Head of caudate nucleus (tissue), 42 donors: ENCODE data around the gene NTRK1.

Experiments
- DNase-seq, 42 donors: peaks; one replicate each; pipeline versions ENCODE4 v3.0.0 to v3.0.0-alpha.2; 2020 to 2021; ENCODE audit warnings: mixed read lengths in 7 of 42
- intact Hi-C: fragments of 100-400 bp; cut with DNase I; formaldehyde crosslinking; loops from one replicate; pipeline ENCODE4 v1.15.0; 2022

The NTRK1 gene

DNA sequence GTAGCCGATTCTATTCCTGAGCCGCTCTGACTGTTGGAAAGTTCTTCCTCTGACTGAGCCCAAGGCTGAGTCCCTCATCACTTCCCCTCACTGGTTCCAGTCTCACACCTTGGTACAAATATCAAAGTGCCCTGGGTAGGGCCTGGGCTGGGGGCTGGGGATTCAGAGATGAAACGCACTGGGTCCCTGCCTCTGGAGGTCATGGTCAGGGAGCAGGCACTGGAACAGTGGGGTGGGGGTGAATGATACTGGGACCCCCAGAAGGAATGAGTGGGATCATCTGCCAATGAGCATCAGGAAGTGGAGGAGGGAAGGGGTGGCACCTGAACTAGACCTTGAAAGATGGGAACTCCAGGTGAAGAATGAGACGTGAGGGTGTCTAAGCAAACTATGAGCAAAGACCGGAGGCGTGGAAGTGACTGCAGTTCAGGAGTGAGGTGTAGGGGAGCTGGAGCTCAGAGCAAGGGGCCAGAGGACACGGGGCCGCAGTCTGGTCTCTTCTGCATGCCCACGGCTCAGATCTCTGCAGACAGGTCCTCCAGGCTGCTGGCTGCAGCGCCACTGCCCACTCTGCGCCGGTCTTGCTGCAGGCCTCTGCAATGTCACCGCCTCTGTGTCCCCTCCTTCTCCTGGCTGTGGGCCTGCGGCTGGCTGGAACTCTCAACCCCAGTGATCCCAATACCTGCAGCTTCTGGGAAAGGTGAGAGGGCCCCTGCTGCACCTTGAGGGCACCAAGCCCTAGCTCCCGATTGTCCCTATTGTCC, 42.8 kb downstream of the NTRK1 start:
- no peak for DNase-seq
- intact Hi-C loops, result no loop called here

DNA sequence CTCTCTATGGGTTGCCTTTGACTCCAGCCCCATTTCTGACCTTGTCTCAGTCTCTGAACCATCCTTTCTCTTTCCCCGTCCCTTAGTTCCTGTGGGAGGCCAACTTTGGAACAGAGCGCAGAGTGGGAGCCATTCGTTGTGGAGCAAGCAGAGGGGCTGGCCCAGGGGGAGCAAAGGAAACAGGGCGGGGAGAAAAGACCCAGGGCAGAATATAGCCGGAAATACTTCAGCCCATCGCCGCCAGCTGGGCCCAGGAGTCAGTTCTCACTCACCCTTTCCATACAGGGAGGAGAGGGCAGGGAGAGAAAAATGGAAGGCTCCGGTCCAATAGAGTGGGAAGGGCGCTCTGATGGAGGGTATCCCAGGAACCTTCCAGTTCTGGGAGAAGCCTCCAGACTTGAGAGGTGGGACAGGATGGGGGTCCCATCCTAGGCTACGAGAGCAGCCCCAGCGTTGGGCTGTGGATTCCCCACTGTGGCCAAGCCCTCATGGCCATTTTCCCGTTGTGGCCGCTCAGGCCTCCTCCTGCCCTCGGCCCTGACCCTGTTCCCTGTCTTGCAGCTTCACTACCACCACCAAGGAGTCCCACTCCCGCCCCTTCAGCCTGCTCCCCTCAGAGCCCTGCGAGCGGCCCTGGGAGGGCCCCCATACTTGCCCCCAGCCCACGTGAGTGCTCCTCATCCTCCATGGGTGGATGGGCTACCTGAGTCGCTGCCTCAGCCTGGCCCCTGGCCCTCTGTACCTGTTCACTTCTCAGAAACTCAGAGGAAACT, 43.7 kb downstream of the NTRK1 start:
- intact Hi-C loops, result no loop called here
- DNase-seq, result no peak

DNA sequence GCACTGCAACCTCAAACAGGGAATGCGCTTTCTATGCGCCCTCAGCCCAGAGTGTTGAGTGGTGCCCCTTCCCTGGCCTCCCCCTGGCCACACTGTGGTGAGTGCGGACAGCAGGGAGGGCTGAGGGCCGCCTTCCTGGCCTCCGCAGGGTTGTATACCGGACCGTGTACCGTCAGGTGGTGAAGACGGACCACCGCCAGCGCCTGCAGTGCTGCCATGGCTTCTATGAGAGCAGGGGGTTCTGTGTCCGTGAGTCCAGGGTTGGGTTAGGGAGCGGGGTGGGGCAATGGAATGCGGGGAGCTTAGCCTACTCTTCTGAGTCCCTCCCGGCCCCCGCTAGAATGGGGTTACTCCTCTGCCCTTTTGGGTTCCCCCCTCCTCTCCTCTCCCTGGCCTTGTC, 44.5 kb downstream of the NTRK1 start:
- intact Hi-C loops, result no loop called here
- DNase-seq, result no peak

DNA sequence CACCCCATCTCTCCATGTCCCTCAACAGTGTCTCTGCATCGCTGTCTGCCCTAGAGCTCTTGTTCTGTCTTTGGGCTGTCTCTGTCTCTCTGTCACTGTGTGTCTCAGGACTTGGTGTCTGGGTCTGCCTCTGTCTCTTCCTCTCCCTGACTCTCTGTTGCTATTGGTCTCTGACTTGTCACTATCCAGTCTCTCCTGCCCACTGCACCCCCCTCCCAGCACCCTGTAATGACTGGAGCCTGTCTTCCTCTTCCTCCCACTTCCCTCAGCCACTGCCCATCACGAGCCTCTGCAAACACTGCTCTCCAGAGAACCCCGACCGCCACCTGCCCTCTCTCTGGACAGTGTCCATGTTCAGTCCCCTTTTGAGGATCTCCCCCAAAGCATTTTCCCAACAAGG, 45.0 kb downstream of the NTRK1 start:
- no peak for DNase-seq
- intact Hi-C loops, result no loop called here

DNA sequence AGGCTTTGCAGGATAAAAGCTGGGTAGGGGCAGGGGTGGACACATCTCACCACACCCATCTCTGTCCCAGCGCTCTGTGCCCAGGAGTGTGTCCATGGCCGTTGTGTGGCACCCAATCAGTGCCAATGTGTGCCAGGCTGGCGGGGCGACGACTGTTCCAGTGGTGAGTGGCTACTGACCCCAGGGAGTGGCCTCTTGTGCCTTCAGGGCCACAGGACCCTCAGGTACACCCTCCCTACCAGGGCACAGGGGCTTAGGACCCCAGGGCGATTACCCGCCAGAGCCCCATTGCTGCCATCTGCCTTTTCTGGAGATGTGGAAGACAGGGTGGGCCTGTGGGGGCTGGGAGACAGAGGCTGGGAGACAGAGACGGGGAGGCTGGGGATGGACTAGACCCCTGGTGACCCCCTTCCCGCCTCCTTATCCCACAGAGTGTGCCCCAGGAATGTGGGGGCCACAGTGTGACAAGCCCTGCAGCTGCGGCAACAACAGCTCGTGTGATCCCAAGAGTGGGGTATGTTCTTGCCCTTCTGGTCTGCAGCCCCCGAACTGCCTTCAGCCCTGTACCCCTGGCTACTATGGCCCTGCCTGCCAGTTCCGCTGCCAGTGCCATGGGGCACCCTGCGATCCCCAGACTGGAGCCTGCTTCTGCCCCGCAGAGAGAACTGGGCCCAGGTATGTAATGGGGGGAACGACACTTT, 45.7 kb downstream of the NTRK1 start:
- no peak for DNase-seq
- intact Hi-C loops, result no loop called here

DNA sequence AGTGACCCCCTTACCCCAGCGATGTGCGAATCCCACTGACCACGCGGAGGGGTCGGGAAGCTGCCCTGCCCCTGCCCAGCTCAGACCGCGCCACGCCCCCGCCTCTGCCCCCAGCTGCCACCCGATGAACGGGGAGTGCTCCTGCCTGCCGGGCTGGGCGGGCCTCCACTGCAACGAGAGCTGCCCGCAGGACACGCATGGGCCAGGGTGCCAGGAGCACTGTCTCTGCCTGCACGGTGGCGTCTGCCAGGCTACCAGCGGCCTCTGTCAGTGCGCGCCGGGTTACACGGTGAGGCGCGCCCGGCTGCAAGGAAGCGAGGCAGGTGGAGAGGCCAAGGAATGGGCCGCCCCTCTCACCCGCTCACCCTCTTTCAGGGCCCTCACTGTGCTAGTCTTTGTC, 47.9 kb downstream of the NTRK1 start:
- no peak for DNase-seq
- intact Hi-C loops, result no loop called here

DNA sequence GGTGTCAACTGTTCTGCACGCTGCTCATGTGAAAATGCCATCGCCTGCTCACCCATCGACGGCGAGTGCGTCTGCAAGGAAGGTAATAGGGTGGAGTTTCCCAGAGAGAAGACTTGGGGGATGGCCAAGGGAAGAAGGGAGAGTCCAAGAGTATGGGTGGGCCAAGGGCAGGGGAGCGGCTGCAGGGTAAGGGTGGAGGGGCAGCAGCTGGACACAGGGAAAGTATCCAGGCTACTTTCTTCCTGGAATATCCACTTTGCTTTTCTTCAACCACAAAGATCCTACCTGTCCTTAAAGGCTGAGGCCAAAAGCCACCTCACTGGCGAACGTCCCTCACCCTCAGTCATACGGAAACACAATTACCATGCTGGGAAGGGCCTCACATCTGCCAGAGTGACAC, 48.3 kb downstream of the NTRK1 start:
- no peak for DNase-seq
- intact Hi-C loops, result no loop called here

DNA sequence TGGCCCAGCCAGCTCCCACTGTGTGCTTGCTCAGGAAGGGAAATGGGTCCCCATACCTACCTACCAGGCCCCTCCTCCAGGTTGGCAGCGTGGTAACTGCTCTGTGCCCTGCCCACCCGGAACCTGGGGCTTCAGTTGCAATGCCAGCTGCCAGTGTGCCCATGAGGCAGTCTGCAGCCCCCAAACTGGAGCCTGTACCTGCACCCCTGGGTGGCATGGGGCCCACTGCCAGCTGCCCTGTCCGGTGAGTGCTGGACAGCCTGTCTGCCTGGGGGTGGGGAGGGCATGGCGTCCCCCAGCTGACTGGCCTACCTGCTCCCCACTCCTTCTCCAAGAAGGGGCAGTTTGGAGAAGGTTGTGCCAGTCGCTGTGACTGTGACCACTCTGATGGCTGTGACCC, 49.0 kb downstream of the NTRK1 start:
- intact Hi-C loops, result no loop called here
- no peak for DNase-seq

DNA sequence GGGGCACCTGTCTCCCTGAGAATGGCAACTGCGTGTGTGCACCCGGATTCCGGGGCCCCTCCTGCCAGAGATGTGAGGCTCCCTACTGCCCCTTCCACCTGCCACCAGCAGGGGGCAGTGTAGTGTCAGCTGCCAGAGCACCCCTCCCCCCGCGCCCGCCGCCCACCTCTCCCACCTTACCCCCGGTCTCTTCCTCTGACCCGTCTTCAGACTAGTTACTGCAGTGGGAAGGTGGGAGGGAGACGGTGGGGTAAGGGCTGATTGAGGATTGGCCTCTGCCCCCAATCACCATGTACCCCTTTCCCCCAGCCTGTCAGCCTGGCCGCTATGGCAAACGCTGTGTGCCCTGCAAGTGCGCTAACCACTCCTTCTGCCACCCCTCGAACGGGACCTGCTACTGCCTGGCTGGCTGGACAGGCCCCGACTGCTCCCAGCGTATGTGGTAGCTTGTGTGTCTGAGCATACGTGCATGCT, 49.7 kb downstream of the NTRK1 start:
- intact Hi-C loops, result no loop called here
- peak in 28 of 42 donors; percentile 20 to 81 (median 42) for DNase-seq

DNA sequence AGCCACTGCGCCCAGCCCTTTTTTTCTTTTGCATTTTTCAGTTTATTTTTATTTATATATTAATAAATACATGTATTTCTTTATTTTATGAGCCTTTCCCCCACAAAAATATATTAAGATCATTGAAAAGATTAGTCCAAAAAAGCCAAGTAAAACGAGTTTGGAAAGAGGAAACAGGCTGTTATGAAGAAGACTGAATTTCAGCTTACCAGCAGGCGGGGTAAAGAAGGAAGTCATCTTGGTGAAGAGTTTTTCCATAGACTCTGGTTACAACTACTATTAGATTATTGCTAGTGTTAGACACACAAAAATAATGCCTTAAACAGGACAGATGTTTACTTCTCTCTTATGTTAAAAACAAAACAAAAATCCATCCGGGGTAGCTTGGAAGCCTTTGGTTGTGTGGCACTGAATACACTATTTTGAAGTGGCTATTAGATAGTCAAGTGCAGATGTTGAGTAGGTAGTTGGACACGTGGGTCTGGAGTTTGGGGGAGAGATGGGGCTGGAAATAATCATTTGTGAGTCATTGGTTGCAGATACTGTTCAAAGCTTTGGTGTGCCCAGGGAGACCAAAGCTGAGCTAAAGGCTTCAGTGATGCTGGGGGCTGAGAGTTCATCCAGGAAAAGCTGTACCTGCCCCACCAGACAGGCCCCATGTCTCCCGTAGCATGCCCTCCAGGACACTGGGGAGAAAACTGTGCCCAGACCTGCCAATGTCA, 51.1 kb downstream of the NTRK1 start:
- intact Hi-C loops, result no loop called here
- DNase-seq, result no peak

DNA sequence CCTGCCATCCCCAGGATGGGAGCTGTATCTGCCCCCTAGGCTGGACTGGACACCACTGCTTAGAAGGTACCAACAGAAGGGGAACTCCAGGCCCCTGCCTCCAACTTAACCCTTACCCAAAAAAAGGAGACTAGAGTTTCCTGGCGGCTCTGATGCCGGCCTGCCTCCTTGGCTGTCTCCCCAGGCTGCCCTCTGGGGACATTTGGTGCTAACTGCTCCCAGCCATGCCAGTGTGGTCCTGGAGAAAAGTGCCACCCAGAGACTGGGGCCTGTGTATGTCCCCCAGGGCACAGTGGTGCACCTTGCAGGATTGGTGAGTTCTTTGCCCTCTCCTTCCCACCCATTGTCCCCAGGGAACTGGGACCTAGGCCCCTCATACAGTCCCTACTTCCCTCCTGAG, 51.6 kb downstream of the NTRK1 start:
- intact Hi-C loops, result no loop called here

DNA sequence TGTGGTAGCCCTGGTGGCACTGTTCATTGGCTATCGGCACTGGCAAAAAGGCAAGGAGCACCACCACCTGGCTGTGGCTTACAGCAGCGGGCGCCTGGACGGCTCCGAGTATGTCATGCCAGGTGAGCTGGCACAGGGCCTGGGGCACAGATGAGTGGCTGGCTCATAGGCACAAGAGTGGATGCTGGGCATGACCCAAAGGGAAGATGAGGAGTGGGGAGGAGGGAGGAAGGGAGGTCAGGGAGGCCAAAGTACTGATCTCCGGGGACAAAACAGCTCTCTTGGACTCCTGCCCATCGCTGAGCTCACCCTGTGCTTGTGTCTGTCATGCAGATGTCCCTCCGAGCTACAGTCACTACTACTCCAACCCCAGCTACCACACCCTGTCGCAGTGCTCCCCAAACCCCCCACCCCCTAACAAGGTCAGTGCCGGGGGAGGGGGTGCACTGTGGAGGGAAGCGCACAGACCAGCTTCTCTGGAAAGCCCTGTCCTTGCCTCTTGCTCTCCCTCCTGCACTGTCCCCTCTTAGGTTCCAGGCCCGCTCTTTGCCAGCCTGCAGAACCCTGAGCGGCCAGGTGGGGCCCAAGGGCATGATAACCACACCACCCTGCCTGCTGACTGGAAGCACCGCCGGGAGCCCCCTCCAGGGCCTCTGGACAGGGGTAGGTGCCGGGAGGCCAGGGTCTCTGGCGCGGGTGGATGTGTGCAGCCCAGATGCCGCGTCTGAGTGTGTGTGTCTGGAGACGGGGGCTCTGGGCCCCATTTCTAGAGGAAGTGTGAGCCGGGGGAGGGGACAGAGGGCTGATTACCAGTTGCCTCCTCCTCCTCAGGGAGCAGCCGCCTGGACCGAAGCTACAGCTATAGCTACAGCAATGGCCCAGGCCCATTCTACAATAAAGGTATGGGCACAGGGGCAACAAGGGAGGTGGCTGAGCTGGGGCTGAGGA, 52.5 kb downstream of the NTRK1 start:
- intact Hi-C loops, result no loop called here
- peak in 12 of 42 donors; percentile 17 to 60 (median 34) for DNase-seq

More for the DNA sequence above, 51.6 kb downstream of the NTRK1 start:
- DNase-seq, result no peak

DNA sequence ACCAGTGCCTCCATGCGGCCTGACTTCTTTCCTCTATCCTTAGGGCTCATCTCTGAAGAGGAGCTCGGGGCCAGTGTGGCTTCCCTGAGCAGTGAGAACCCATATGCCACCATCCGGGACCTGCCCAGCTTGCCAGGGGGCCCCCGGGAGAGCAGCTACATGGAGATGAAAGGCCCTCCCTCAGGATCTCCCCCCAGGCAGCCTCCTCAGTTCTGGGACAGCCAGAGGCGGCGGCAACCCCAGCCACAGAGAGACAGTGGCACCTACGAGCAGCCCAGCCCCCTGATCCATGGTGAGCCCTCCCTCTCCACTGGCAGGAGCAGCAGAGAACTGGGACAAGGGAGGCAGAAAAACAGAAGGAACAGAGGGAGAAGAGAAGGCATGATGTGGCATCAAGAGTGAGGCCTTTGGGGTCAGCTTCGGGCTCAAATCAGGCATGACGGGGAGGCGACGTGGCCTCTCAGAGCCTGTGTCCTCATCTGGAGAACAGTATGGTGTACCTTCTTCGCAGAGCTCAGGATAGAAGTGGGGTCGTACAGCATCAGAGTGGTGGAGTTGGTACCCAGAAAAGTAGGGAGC, 53.2 kb downstream of the NTRK1 start:
- DNase-seq, result no peak
- intact Hi-C loops, result no loop called here

DNA sequence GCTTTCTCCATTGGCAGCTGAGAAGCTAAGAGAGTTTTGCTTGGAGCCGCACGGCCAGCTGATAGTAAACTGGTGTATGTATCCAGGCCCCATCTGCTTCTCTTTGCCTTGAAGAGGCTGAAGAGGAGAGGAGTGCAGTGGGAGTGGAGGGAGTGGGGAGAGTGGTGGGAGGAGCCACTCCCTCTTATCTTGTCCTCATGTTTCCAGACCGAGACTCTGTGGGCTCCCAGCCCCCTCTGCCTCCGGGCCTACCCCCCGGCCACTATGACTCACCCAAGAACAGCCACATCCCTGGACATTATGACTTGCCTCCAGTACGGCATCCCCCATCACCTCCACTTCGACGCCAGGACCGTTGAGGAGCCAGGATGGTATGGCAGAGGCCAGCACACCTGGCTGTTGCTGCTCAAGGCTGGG, 53.8 kb downstream of the NTRK1 start:
- intact Hi-C loops, result no loop called here
- DNase-seq, result no peak

DNA sequence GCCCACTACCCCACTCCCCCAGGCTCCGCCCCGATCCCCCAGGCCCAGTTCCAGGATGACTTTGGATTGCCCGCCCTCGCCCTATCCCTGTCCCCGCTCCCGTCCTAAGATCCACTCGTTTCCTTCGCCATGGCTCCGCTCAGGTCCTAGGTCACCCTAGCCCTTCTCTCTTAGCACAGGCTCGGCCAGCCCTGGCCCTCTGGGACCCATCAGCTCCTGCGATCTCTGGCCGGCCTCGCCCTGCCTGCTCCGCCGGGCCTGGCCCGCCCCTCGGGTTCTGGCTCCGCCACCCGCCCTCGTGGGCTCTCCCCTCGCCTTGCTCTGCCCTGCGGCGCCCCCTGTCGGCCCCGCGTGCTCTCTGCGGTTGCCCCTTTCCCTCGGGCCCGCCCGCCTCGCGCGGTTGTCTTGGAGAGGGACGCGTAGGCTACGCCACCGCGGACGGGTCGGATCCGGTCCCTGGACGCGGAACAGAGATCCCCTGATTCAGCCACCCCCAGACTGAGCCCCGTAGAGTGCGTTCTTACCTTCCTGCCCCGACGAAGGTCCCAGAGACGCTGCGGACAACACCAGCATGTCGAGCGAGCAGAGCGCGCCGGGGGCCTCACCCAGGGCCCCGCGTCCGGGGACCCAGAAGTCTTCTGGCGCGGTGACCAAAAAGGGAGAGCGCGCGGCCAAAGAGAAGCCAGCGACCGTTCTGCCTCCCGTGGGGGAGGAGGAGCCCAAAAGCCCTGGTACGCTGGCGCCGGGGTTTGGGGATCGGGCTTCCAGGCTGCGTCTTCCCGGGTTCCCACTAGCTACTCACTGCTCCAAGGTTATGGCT, 59.8 kb downstream of the NTRK1 start, which contains the start of gene LRRC71:
Gene LRRC71 (plus strand): TSS at position 400 of the 820 bp plus-strand sequence. CDS start 172 bp downstream, at position 572.
- DNase-seq, result peak in 41 of 42 donors; percentile 27 to 86 (median 66)
- intact Hi-C loops, result no loop called here

DNA sequence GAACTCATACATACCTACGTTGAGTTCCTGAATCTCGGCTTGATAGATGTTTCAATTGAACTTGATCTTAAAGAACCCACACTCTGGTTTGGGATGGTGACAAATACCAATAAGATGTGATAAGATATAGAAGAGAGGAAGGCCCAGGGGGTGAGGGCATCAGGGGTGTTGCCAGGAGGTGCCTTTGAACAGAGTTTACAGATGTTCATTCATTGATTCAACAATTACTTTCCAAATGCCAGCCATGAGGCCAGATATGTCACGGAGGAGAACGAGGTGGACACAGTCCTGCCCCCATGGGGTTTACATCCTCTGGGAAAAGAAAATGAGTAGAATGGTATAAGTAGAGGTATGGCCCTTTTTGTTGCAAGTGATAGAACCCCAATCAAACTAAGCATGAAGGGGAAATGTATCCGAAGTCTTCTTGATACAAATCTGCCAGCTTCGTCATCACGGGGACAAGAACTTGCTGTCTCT, 60.4 kb downstream of the NTRK1 start:
- intact Hi-C loops, result no loop called here
- no peak for DNase-seq
